BJ (cell line): Measurements from ENCODE around the gene RAD51B. TPM values are rescaled to one million over a fixed set of nuclear protein-coding genes. Genes with fewer than 3 reads are reported as not detected.
A peak's percentile ranks its signal among the peaks of the same experiment; 100 is the strongest.

Source experiments
- CTCF ChIA-PET: fragments of 350-600 bp; formaldehyde crosslinking; extraction: SDS; loops from one replicate; lab custom pipeline; 2021; ENCODE audit warnings: antibody characterized with exemption, inconsistent platforms; lab: Yijun Ruan, JAX
- POLR2A ChIA-PET: fragments of 300-600 bp; sonication (Branson Sonifier 250); formaldehyde crosslinking; extraction: SDS; loops from one replicate; lab custom pipeline; 2021; ENCODE audit warnings: antibody characterized with exemption; lab: Charles Lee
- DNase-seq: peaks from one replicate; pipeline ENCODE4 v3.0.0-alpha.2; 2011; ENCODE audit warnings: low read depth
- H3K27me3 ChIP-seq: 2 replicates; pipeline ENCODE4 v1.6.0; 2011; ENCODE audit warnings: low read length; ENCODE audit not compliant: control insufficient read depth, insufficient read depth
- H3K36me3 ChIP-seq: 2 replicates; pipeline ENCODE4 v1.5.1; 2011; ENCODE audit warnings: low read length; ENCODE audit not compliant: control insufficient read depth, insufficient read depth
- H3K4me3 ChIP-seq: 2 replicates; pipeline ENCODE4 v1.5.1; 2011; ENCODE audit warnings: low read depth, mild to moderate bottlenecking, control low read depth, low read length
- CTCF ChIP-seq: IDR thresholded peaks from 2 replicates; pipeline ENCODE4 v1.5.1; 2011; ENCODE audit warnings: low read depth, mild to moderate bottlenecking, control low read depth, inconsistent platforms, low read length, moderate library complexity; ENCODE audit not compliant: insufficient read depth
- polyA plus RNA-seq: library from polyadenylated mRNA; depleted of rRNA; stranded (reverse); fragments of >200 nt; gene quantifications from 2 replicates; pipeline ENCODE4 v1.2.3, GENCODE V29; 2011

Gene RAD51B
- polyA plus RNA-seq, 1 experiment = 5.6 TPM

- TF ChIP-seq CTCF = no peak
- DNase-seq = peak; percentile 54
These were observed 571.9 kb downstream of the RAD51B start for GRCh38 chr14:68391311-68392014.

GRCh38 chr14:68392393-68393141 lies 573.0 kb downstream of the RAD51B start:
- CTCF ChIA-PET = interaction anchor here (1.0 kb wide), 1 partner anchor 126 kb away, joined by 4 read pairs; no protein-coding TSS in a partner anchor
- H3K27me3 ChIP-seq = no peaks in the 10 kb centered on the region
- no peak for DNase-seq
- no peak for TF ChIP-seq CTCF
- H3K36me3 ChIP-seq = no peaks in the 10 kb centered on the region
- POLR2A ChIA-PET = interaction anchor here (0.6 to 1.0 kb wide), 4 partner anchors 56 to 400 kb away, joined by 3 to 4 read pairs (median 3); partner anchors contain the start of gene ZFP36L1
- H3K4me3 ChIP-seq = no peak overlapping the region

More at GRCh38 chr14:68391311-68392014, 571.9 kb downstream of the RAD51B start:
- ChIA-PET CTCF (interaction anchor here (0.6 to 1.0 kb wide), 3 partner anchors 26 to 196 kb away, joined by 3 to 4 read pairs (median 3); no protein-coding TSS in a partner anchor), POLR2A (no interaction called here)
- H3K4me3 ChIP-seq = no peak overlapping the region
- no peaks in the 10 kb centered on the region for H3K36me3 ChIP-seq
- no peaks in the 10 kb centered on the region for H3K27me3 ChIP-seq

GRCh38 chr14:68393259-68393658 lies 573.7 kb downstream of the RAD51B start:
- no peak for DNase-seq
- POLR2A ChIA-PET = interaction anchor here (1.0 kb wide), 1 partner anchor 400 kb away, joined by 3 read pairs; the partner anchor contains the start of gene ZFP36L1
- no peak for TF ChIP-seq CTCF
- CTCF ChIA-PET = interaction anchor here (1.5 to 1.7 kb wide), 2 partner anchors 8 to 15 kb away, joined by 3 to 4 read pairs; no protein-coding TSS in a partner anchor
- Histone ChIP-seq H3K4me3 (no peak overlapping the region), H3K36me3 (no peaks in the 10 kb centered on the region), H3K27me3 (no peaks in the 10 kb centered on the region)

GRCh38 chr14:68394118-68394763 lies 574.7 kb downstream of the RAD51B start:
- ChIA-PET POLR2A (no interaction called here), CTCF (interaction anchor here (0.8 to 1.7 kb wide), 3 partner anchors 9 to 18 kb away, joined by 3 to 4 read pairs (median 3); no protein-coding TSS in a partner anchor)
- TF ChIP-seq CTCF = no peak
- Histone ChIP-seq H3K27me3 (no peaks in the 10 kb centered on the region), H3K36me3 (no peaks in the 10 kb centered on the region), H3K4me3 (no peak overlapping the region)
- DNase-seq = no peak
